AG09319 (cell line): ENCODE results near the gene SFTPA2.
"Not testable (repeated sequence)": the region's sequence is repeated elsewhere in the genome, so short reads cannot be mapped to it uniquely, and the experiment has no call there.

Experiments
- DNase-seq: peaks from one replicate; pipeline ENCODE4 v3.0.0-alpha.2; 2010; ENCODE audit warnings: low read depth; ENCODE audit errors: extremely low read depth
- CTCF ChIP-seq: IDR thresholded peaks from 2 replicates; pipeline ENCODE4 v1.5.1; 2011; ENCODE audit warnings: low read depth, mild to moderate bottlenecking, inconsistent platforms, low read length, moderate library complexity

Gene SFTPA2

GRCh38 chr10:79595510-79595909, 35.3 kb upstream of the SFTPA2 start:
- TF ChIP-seq CTCF, result no peak
- DNase-seq, result no peak

GRCh38 chr10:79594565-79594964, 34.4 kb upstream of the SFTPA2 start:
- DNase-seq, result not testable (repeated sequence)

GRCh38 chr10:79593377-79593776, 33.2 kb upstream of the SFTPA2 start:
- no peak for TF ChIP-seq CTCF

GRCh38 chr10:79588800-79589199, 28.6 kb upstream of the SFTPA2 start:
- no peak for DNase-seq
- no peak for TF ChIP-seq CTCF

More at GRCh38 chr10:79593377-79593776, 33.2 kb upstream of the SFTPA2 start:
- no peak for DNase-seq

GRCh38 chr10:79586933-79587332, 26.7 kb upstream of the SFTPA2 start:
- TF ChIP-seq CTCF, result no peak
- no peak for DNase-seq

- DNase-seq, result no peak
- no peak for TF ChIP-seq CTCF
Measured at GRCh38 chr10:79585870-79586527, 25.8 kb upstream of the SFTPA2 start.

- no peak for DNase-seq
- no peak for TF ChIP-seq CTCF
Measured at GRCh38 chr10:79583488-79584024, 23.3 kb upstream of the SFTPA2 start.

- DNase-seq, result not testable (repeated sequence)
Measured at GRCh38 chr10:79582954-79583353, 22.7 kb upstream of the SFTPA2 start.
